ENCODE results near the gene TAGLN2. TPM values are rescaled to one million over a fixed set of nuclear protein-coding genes. Genes with fewer than 3 reads are reported as not detected.

TAGLN2 gene
- total RNA-seq, 2 experiments from 2014 or later, result 463 to 489 TPM

GRCh38 chr1:159870704-159871103 is 54.6 kb downstream of the TAGLN2 start:
- H3K4me3 Mint-ChIP-seq, result no peak overlapping the region
- H3K27me3 Mint-ChIP-seq, result peaks cover 26% of the 10 kb centered on the region
- H3K9me3 Mint-ChIP-seq, result no peaks in the 10 kb centered on the region
- no peak overlapping the region for H3K27ac Mint-ChIP-seq
- peaks cover 20% of the 10 kb centered on the region for H3K4me1 Mint-ChIP-seq
- H3K36me3 Mint-ChIP-seq, result no peaks in the 10 kb centered on the region
- no peak for DNase-seq

GRCh38 chr1:159869607-159870006 is 55.7 kb downstream of the TAGLN2 start:
- Mint-ChIP-seq H3K36me3 (no peaks in the 10 kb centered on the region), H3K9me3 (no peaks in the 10 kb centered on the region), H3K4me3 (no peak overlapping the region), H3K4me1 (peaks cover 24% of the 10 kb centered on the region), H3K27me3 (peaks cover 26% of the 10 kb centered on the region), H3K27ac (no peak overlapping the region)
- DNase-seq, result no peak

DNA sequence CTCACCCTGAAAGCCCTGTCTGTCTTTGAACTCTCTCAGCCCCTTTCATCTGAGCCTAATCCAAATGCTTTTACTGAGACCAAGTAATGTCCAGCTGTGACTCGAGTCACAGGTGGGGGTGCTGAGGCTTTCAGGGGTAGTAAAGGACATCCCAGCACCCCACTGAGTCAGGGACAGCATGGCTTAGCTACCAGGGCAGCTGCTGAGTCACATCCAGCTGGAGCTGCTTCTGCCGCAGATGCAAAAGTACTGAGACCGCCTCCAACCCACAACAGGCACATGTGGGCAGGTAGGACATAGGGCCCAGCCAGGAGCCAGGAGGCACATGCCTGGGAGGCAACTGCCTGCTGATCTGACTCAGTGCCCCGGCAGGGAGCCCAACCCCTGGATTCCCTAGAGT is 56.1 kb downstream of the TAGLN2 start:
- Mint-ChIP-seq H3K4me1 (peaks cover 24% of the 10 kb centered on the region), H3K27ac (no peak overlapping the region), H3K9me3 (no peaks in the 10 kb centered on the region), H3K36me3 (no peaks in the 10 kb centered on the region), H3K27me3 (peaks cover 24% of the 10 kb centered on the region), H3K4me3 (no peak overlapping the region)
- peak; percentile 40 for DNase-seq

- Mint-ChIP-seq H3K27ac (no peak overlapping the region), H3K4me3 (no peak overlapping the region), H3K9me3 (no peaks in the 10 kb centered on the region), H3K36me3 (no peaks in the 10 kb centered on the region), H3K4me1 (peaks cover 24% of the 10 kb centered on the region), H3K27me3 (peaks cover 20% of the 10 kb centered on the region)
- DNase-seq, result no peak
These were observed 56.5 kb downstream of the TAGLN2 start for GRCh38 chr1:159868766-159869165.

Other genes starting within 250 kb of the TAGLN2 start
- gene CRP, start 210.9 kb downstream of the TAGLN2 start, total RNA-seq, result not detected
- 10 to 100 TPM; 33.5 to 36.0 TPM for gene DUSP23, start 144.5 kb downstream of the TAGLN2 start, total RNA-seq
- gene FCRL6, start 123.1 kb downstream of the TAGLN2 start, total RNA-seq, result not detected
- 1 to 10 TPM; 1.3 to 2.1 TPM for gene SLAMF8, start 98.6 kb downstream of the TAGLN2 start, total RNA-seq
- gene VSIG8, start 62.9 kb downstream of the TAGLN2 start, total RNA-seq, result not detected
- under 1 TPM; 0.78 to 0.80 TPM for gene CFAP45, start 25.3 kb downstream of the TAGLN2 start, total RNA-seq
- under 1 TPM in 1 of 2 experiments, not detected in 1; 0.08 TPM for gene IGSF9, start 20.1 kb upstream of the TAGLN2 start, total RNA-seq
- not detected for gene SLAMF9, start 28.7 kb upstream of the TAGLN2 start, total RNA-seq
- gene PIGM, start 106.5 kb upstream of the TAGLN2 start, total RNA-seq, result 1 to 10 TPM; 4.7 TPM
- gene KCNJ10, start 144.7 kb upstream of the TAGLN2 start, total RNA-seq, result not detected
- under 1 TPM in 1 of 2 experiments, not detected in 1; 0.04 TPM for gene KCNJ9, start 156.0 kb upstream of the TAGLN2 start, total RNA-seq
- gene IGSF8, start 173.1 kb upstream of the TAGLN2 start, total RNA-seq, result 10 to 100 TPM; 38.0 to 39.0 TPM
- not detected for gene ATP1A2, start 190.3 kb upstream of the TAGLN2 start, total RNA-seq
- gene ATP1A4, start 226.1 kb upstream of the TAGLN2 start, total RNA-seq, result not detected